Dedifferentiated amniotic fluid mesenchymal stem cell (primary cell): ENCODE results near the gene CTBS.
"Not testable (repeated sequence)": the region's sequence is repeated elsewhere in the genome, so short reads cannot be mapped to it uniquely, and the experiment has no call there.

ENCODE experiments used
- DNase-seq: peaks from one replicate; pipeline ENCODE4 v3.0.0-alpha.2; 2016; ENCODE audit errors: extremely low spot score

CTBS gene

DNA sequence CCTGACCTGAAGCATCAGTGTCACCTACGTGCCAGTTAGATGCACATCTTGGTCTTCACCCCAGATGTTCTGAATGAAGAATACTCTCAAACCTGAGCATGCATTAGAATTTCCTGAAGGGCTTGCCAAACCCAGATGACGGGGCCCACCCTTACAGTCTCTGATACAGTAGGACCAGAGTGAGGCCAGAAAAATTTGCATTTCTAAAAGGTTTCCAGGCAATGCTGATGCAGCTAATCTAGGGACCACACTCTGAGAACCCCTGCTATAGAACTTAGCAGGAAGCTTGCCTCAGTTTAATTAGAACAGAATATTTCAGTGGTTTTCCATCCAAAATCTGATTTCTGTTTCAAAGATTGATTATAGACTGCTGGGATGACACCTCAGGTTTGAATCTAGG is 9.9 kb upstream of the CTBS start:
- DNase-seq = no peak

DNA sequence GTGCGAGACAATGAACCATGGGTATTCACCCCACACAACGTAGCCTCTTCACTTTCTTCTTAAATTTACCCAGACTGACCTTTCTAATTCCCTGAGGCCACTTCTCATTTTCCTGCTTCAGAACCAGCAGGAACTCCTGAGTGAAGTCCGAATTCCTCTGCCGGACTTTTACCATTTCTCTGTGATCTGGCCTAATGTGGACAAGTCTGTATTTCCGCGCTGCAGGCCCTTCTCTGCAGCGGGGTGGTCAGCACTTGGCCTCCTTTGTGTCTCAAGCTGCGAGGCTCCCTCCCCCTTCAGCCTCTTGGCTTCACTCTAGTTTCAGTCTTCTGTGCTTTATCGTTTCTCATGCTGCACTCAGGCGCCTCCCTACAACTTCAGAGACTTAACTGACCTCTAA is 9.4 kb upstream of the CTBS start:
- DNase-seq = no peak

DNA sequence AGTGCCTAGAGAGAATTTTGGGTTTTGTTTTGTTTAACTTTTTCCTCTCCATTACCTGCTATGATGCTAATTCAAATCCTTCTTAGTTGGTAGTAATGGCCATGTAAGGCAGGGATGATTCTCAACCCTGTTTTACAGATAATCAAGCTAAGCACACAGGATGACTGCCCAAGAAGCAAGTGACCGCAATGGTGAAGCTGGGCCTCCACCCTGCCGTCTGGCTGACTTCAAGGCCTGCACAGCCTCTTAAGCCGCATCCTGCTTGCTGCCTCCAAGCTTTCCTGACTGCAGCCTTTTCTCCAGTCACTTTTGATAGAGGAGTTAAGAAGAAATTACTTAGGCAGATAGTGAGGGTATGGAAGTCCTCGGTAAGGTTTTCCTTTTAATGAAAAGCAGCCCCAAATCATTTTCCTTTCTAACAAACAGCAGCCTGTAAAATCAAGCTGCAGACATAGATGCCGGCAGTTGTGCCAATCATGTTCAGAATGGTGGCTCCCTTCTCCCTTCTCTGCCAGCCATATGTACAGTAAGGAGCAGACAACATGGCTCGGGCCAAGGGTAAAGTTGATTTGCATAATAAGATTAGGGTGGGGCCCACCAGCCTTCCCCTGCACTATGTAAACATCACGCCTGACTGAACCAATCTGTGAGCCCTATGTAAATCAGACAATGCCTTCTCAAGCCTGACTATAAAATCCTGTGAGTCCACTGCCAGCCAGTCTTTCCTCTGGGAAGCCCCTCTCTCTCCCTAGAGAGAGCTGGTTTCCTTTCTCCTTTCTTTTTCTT is 8.8 kb upstream of the CTBS start:
- DNase-seq = no peak

DNA sequence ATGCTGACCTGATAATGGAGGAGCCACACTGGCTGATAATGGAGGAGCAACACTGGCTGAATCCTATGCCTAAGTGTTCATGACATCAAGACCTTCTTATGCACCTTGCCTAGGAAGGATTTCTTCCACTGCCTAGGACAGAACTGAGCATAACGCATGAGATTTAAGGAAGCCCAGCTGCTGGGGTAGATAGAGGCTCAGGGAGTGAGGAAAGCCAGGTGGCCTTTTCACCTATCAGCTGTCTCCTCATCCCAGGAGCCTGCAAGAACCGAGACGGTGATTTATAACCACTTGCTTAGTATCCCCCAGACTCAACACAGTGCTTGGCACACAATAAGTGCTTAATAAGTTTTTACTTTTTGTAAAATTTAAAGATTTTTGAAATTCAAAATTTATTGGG is 7.4 kb upstream of the CTBS start:
- no peak for DNase-seq

DNA sequence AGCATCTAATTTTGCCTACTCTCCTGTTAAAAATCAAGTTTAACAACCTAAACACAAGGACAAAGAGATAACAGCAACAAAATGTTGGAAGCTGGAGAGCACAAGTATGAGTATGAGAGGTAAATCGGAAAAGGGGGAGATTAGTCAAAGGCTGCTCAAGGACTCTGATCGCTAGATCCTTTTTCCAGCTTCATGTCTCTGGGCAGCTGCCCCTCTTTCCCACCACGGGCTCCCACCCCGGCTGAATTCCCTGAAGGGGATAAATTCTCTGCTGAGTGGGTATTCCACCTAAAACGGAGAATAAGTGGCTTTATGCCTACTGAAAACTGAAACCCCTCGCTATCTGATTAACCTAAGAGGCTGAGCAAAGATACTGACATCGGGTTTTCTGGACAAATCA is 696 bp upstream of the CTBS start:
- no peak for DNase-seq

DNA sequence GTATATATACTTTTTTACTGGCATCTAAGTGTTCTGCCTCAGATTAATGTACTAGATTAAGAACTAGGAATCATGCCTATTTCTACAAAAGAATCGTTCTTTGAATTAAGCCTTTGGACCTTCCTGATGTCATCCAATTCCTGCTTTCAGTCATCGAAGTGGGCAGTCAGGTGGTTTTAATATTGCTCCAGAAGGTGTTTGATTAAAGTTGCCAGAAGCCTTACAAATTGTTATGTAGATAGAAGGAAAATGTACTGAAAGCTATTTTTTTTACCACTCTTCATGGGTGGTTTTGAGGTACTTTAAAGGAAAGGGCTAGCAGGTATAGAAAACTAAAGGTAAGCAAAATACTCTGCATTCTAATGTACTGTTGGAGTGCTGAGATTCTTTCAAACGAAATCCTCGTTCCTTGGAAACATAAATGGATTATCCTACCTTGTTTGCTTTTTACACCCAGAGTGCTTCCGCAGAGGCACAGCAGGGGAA is 716 bp downstream of the CTBS start:
- DNase-seq = no peak

DNA sequence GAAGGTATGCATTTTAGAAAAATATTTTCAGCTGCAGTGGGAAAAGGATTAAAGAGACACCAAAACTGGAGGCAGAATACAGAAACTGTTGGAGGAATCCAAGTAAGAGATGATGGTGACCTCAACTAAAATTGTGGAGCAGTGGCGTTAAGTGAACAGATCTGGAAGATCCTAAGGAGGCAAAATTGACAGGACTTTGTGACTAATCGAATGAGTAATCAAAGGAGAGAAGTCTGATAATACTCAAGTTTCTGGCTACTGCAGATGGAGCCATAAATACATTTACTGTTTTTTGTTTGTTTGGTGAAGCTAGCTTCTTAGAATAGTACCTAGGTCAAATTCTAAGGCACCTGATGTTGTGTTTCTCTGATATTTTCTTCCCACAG is 3.1 kb downstream of the CTBS start:
- no peak for DNase-seq

DNA sequence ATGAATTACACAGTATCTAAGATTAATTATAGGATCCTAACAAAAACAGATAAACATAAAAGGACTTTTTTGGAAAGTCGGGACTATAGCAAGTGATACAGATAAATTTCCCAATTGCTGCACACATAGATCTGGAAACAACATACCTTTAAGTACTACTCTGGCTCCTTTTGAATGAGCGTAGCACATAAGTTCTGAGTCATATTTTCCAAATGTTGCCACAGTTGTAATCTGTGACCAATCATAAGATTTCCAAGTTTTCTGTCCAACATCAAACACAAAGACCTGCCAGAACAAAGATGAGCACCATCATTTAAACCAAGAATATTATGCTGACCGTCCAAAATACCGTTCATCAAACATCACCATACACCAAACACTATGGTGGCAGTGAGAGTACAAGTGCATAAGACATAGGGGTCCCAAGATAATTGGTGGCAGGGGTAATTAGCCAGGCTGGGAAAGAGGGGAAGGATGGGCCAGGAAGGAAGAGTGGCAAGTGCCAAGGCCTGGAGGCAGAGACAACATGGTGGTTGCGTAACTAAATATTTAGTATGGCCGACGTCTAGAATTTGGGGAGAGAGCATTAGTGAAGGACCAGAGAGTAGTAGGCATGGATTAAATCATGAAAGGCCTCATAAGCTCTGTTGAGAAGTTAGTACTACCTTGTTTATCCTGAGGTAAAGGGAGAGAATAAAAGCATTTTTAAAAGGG is 3.6 kb downstream of the CTBS start:
- no peak for DNase-seq

DNA sequence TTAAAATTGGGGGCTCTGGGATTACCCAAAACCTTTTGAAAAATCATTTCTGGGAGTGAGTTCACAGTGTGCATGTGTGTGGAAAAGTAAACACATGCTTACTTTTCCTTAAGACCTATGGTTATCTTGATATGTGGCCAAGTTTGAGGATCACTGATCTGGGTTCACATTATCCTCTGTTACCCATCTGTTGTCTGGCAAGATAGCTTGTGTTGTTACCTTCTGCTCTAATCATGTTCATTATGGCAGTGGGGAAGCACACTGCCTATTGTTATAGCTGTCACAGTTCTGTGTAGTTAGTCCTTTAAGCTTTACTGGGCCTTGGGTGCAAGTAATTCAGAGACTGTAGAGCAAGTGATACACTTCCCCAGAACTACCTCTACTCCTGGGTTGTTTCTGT is 5.0 kb downstream of the CTBS start:
- DNase-seq = no peak

DNA sequence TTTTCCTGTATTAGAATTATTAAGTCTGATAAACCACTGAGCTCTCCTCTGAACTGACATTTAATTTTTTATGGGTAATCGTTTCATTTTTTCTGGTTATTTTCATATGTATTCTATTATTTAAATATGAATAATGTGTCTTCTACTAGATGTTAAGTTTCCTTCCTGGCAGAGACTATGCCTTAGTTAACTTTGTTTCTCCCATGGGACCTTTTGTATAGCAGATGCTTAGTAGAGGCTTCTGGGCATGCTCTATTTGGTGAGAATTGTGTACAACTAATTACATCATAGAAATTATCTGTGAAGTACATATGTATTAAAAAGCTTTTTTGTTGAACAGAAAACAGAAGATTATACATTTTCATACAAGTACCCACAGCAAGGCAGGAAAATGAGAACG is 23.4 kb downstream of the CTBS start:
- DNase-seq = no peak

DNA sequence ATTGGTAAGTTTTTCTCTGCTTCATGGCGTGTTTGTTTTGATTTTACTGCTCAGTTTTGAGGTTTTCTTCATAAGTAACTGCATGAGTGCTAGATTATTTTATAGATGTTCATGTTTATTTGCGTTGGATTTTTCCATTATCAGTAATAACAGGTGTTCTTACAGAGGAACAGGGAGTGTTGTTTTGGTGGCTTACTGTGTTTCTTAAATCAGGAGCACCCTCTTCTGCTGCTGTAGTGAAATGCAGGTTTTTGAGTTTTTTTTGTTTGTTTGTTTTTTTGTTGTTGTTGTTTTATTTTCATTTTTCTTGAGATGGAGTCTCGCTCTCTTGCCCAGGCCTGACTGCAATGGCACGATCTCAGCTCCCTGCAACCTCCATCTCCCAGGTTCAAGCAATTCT is 32.6 kb downstream of the CTBS start:
- no peak for DNase-seq

DNA sequence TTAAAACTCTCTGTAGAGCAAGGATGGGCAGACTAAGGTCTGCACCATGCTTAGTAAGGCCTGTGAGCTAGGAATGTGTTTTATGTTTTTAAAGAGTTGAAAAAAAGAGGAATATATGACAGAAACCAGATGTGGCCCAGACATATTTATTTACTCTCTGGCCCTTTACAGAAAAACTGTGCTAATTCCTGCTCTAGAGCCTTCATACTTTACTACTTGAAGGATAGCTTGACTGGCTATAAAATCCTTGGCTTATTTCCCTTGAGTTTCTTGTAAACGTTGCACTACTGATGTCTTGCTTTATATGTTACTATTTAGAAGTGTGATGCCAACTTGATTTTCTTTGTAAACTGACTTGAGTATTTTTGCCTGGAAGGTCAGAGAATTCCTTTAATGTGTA is 33.5 kb downstream of the CTBS start:
- DNase-seq = peak; percentile 31

DNA sequence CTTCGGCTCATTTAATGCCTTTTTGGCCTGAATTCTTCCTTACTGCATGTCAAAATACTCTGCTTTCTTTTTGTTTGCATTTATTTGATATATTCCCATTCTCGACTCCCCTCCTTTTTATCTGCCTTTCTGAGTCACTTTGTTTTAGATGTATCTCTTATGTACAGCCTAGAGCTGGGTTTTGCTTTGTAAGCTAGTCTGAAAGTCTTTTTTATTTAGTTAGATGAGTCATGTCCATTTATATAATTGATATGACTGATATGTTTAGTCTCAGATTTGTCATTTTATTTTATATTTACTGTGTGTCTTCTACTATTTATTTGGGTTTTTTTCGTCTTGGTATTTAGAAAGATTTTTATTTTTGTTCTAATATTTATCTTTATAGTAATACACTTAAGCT is 34.3 kb downstream of the CTBS start:
- DNase-seq = no peak

DNA sequence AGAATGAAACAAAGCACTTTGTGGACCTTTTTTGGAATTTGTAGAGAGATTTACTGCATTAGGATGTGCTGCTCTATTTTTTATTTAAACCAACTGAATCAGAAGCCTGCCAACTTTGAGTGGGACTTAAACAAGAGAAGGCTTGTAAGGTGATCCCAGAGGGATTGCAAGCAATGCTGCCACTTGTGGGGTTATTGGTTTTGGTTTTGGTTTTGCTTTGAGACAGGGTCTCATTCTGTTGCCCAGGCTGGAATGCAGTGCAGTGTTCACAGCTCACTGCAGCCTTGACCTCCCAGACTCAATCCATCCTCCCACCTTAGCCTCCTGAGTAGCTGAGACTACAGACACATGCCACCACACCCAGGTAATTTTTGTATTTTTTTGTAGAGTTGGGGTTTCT is 35.6 kb downstream of the CTBS start:
- DNase-seq = no peak

DNA sequence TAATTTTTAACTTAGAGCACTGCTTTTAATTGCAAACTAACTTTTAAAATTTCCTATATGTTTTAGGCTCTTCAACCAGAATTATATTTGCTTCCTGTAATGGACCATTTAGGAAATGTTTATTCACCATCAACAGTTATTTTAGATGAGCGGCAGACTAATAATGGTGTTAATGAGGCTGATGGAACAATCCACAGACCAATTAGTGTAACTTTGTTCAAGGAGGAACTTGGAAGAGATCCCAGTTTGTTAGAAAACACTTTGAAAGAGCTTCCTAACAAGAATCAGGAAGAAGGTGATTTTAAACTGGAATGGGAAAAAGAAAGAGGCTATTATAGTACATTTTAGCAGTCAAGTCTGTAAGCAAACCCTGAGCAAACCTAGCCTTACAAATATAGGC is 48.5 kb downstream of the CTBS start:
- no peak for DNase-seq

DNA sequence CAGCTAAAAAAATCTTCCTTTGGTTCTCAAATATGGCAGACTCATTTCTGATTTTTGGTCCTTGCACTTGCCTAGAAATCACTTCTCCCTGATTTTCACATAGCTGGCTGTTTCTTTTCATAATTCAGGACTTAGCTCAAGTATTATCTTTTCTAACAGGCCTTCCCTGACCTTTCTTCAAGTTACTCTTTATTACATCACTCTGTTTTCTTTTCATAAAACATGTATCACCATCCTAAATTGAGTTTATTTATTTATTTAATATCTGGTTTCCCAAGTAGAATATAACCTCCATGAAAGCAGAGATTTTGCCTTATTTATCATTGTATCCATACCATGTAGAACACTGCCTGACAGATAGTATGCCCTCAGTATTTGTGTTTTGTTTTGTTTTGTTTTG is 49.6 kb downstream of the CTBS start:
- no peak for DNase-seq

DNA sequence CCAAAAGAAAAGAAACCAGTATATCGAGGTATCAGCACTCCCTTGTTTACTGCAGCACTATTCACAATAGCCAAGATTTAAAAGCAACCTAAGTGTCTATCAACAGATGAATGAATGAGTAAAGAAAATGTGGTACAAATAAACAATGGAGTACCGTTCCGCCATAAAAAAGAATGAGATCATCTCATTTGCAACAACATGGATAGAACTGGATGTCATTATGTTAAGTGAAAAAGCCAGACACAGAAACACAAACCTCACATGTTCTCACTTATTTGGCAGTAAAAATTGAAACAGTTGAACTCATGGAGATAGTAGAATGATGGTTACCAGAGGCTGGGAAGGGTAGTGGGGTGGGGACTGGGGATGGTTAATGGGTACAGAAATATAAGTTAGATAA is 63.6 kb downstream of the CTBS start:
- DNase-seq = no peak

DNA sequence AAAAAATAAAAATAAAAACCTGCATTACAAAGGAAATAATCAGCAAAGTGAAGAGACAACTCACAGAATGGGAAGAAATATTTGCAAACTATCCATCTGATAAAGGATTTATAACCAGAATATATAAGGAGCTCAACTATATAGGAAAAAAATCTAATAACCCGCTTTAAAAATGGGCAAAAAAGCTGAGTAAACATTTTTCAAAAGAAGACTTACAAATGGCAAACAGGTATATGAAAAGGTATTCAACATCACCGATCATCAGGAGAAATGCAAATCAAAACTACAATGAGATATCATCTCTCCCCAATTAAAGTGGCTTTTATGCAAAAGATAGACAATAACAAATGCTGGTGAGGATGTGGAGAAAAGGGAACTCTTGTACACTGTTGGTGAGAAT is 64.1 kb downstream of the CTBS start:
- DNase-seq = no peak

DNA sequence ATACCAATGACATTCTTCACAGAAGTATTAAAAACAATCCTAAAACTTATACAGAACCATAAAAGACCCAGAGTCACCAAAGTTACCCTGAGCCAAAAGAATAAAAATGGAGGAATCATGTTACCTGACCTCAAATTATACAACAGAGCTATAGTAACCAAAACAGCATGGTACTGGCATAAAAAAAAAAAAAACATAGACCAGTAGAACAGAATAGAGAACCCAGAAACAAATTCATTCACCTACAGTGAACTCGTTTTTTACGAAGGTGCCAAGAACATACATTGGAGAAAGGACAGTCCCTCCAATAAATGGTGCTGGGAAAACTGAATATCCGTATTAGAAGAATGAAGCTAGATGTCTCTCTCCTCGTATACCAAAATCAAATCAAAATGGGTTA is 65.2 kb downstream of the CTBS start:
- no peak for DNase-seq

DNA sequence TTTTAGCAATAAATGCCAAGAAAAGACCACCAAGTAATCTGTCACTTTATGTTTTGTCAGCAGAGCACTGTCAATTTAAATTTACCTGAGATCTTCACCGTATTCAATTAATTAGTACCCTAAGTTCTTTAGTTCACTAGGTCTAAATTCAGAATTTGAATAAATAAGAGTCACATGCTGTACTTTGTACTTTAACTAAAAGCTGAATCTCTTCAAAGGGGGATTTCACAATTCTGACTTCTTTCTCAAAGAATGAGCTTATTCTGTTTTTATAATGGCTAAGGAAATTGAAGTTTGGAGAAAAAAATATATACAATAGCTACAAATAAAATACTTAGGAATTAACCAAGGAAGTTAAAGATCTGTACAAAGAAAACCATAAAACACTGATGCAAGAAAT is 65.7 kb downstream of the CTBS start:
- no peak for DNase-seq

DNA sequence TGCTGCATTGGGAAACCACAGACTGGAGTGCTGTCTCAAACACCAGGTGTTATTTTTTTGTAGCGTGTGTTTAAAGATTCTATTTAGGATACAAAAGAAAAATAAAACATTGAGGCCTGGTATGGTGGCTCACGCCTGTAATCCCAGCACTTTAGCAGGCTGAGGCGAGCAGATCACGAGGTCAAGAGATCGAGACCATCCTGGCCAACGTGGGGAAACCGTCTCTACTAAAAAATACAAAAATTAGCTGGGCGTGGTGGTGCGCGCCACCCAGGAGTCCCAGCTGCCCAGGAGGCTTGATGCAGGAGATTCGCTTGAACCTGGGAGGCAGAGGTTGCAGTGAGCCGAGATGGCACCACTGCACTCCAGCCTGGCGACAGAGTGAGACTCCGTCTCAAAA is 66.4 kb downstream of the CTBS start:
- not testable (repeated sequence) for DNase-seq

DNA sequence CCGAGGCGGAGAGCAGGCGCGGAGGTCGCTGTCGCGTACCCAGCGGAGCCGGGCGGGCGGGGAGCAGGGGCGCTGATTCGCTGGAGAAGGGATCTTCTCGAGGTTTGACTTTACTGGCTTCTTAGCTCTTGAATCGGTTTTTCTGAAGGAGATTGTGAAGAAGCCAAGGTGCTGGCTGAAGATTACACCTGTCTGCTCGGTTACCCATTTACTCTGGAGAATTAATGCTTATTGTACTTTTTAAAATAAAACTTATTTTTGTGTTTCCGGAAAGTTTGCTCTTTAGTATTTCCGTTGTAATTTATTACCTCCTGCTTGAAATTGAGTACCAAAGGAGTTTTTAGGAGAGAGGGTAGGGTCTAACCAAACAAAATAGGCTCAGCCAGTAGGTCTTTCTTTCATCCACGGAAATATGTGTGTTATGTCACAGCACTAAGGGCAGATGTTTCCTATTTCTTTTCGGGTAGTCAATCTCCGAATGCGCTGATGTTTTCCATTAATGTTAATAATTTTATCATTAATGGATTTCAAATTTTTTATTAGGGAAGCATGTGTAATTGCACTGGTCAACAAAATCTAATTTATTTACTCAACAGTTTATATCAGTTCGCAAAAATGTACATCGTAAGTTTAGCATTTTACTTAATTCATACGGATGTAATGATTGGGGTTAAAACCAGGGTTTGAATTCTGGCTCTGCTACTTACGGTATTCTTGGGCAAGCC is 67.3 kb downstream of the CTBS start:
- no peak for DNase-seq
